Astrocyte of the cerebellum (primary cell): Measurements from ENCODE around the gene ZNF331.

Experiments used
- DNase-seq: peaks from one replicate; pipeline ENCODE4 v3.0.0-alpha.2; 2011; ENCODE audit warnings: low read depth
- H3K4me3 ChIP-seq: 2 replicates; pipeline ENCODE4 v1.5.1; 2011; ENCODE audit warnings: mild to moderate bottlenecking, low read depth, low read length, moderate library complexity
- in situ Hi-C: cut with HindIII; loops from 2 replicates; pipeline ENCODE4 v1.10.0; 2017; ENCODE audit warnings: low sequenced_read_pairs
- TF ChIP-seq, protein P1 (sequence below): IDR thresholded peaks from 2 replicates; pipeline ENCODE4 v1.5.1; 2012; ENCODE audit warnings: low read length, low read depth, moderate library complexity, mild to moderate bottlenecking; ENCODE audit errors: missing control alignments

Gene ZNF331

DNA sequence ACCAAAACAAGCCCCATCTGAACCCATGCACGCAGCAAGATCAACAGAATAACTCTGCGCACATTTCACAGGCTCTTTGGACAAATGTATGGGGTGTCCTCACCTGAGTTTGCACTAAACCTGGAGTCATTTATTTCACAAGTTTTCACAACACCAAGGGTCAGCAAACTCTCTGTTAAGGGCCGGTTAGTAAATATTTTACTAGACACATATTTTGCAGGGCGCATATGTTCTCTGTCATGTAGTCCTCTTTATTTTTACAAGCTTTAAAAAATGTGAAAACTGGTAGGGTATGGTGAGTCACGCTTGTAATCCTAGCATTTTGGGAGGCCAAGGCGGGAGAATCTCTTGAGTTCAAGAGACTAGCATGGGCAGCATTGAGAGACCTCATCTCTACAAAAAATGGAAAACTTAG is 48.3 kb downstream of the ZNF331 start:
- no peak for DNase-seq
- TF ChIP-seq, protein P1, sequence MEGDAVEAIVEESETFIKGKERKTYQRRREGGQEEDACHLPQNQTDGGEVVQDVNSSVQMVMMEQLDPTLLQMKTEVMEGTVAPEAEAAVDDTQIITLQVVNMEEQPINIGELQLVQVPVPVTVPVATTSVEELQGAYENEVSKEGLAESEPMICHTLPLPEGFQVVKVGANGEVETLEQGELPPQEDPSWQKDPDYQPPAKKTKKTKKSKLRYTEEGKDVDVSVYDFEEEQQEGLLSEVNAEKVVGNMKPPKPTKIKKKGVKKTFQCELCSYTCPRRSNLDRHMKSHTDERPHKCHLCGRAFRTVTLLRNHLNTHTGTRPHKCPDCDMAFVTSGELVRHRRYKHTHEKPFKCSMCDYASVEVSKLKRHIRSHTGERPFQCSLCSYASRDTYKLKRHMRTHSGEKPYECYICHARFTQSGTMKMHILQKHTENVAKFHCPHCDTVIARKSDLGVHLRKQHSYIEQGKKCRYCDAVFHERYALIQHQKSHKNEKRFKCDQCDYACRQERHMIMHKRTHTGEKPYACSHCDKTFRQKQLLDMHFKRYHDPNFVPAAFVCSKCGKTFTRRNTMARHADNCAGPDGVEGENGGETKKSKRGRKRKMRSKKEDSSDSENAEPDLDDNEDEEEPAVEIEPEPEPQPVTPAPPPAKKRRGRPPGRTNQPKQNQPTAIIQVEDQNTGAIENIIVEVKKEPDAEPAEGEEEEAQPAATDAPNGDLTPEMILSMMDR: no peak
- in situ Hi-C loops: no loop called here

GRCh38 chr19:53594811-53595509 is 57.0 kb downstream of the ZNF331 start:
- no peak overlapping the region for H3K4me3 ChIP-seq
- in situ Hi-C loops: no loop called here
- TF ChIP-seq, protein P1: no peak
- no peak for DNase-seq

More for the DNA sequence above, 48.3 kb downstream of the ZNF331 start:
- H3K4me3 ChIP-seq: no peak overlapping the region

GRCh38 chr19:53595510-53595867 is 57.5 kb downstream of the ZNF331 start:
- TF ChIP-seq, protein P1: no peak

DNA sequence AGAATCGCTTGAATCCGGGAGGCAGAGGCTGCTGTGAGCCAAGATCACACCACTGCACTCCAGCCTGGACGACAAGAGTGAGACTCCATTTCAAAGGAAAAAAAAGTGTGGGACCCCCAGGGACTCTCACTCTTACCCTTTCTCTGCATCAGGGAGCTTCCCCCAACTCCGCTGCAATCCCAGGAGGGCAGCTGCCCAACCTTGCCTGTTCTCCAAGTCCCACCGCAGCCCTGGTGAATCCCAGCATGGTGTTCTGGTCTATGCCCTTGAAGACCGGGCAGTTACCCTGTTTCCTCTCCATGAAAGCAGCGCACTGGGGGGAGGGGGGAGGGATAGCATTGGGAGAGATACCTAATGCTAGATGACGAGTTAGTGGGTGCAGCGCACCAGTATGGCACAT is 58.1 kb downstream of the ZNF331 start:
- in situ Hi-C loops: no loop called here
- TF ChIP-seq, protein P1: no peak
- H3K4me3 ChIP-seq: no peak overlapping the region
- no peak for DNase-seq

More at GRCh38 chr19:53595510-53595867, 57.5 kb downstream of the ZNF331 start:
- no peak overlapping the region for H3K4me3 ChIP-seq
- DNase-seq: no peak
- in situ Hi-C loops: no loop called here

DNA sequence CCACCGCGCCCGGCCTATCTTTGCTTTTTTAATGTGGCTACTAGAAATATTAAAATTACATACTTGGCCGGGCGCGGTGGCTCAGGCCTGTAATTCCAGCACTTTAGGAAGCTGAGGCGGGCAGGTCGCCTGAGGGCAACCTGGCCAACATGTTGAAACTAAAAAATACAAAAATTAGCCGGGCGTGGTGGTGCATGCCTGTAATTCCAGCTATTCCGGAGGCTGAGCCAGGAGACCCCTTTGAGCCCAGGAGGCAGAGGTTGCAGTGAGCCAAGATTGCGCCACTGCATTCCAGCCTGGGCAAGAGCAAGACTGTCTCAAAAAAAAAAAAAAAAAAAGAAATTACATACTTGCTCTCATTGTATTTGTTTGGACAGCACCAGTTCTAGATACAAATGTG is 59.1 kb downstream of the ZNF331 start:
- no peak for DNase-seq
- no peak overlapping the region for H3K4me3 ChIP-seq
- in situ Hi-C loops: no loop called here
- TF ChIP-seq, protein P1: no peak

DNA sequence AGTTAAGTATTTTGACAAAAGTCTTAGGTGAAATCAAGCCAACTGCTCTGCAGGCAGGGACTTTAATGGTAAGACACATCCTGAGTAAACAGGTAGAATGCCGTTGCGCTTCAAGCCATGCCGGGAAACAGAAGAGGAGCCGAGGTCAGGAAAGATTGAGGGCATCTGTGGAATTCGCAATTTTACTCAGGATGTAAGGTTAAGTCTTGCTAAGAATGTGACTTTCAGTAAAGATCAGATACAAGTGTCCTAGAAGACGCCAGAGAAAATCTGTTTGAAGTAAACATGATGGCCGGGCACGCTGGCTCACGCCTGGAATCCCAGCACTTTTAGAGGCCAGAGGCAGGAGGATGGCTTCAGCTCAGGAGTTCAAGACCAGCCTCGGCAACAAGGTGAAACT is 60.4 kb downstream of the ZNF331 start:
- no peak for DNase-seq
- in situ Hi-C loops: no loop called here
- no peak overlapping the region for H3K4me3 ChIP-seq
- TF ChIP-seq, protein P1: no peak

- H3K4me3 ChIP-seq: no peak overlapping the region
- TF ChIP-seq, protein P1: no peak
- in situ Hi-C loops: no loop called here
- DNase-seq: no peak
These were observed 62.3 kb downstream of the ZNF331 start for GRCh38 chr19:53600217-53600616.
